H9 (cell line): ENCODE results near the gene TTC32. TPM values are rescaled to one million over a fixed set of nuclear protein-coding genes. Genes with fewer than 3 reads are reported as not detected.

ENCODE experiments used
- DNase-seq: peaks from one replicate; pipeline ENCODE4 v3.0.0-alpha.2; 2017
- H2AFZ ChIP-seq: one replicate; pipeline ENCODE4 v1.6.1; 2013; ENCODE audit warnings: mild to moderate bottlenecking, low read length, control low read depth, moderate library complexity
- H2AK5ac ChIP-seq: 2 replicates; pipeline ENCODE4 v1.6.1; 2013; ENCODE audit warnings: low read length, control low read depth, mixed read lengths; ENCODE audit not compliant: insufficient read length
- H2BK120ac ChIP-seq: one replicate; pipeline ENCODE4 v1.6.1; 2013; ENCODE audit warnings: low read depth, mild to moderate bottlenecking, low read length, control low read depth, inconsistent platforms; ENCODE audit not compliant: poor library complexity, severe bottlenecking
- H2BK12ac ChIP-seq: 2 replicates; pipeline ENCODE4 v1.6.1; 2013; ENCODE audit warnings: low read length, control low read depth, mixed read lengths, low read depth; ENCODE audit not compliant: insufficient read length
- H2BK15ac ChIP-seq: 2 replicates; pipeline ENCODE4 v1.6.1; 2013; ENCODE audit warnings: low read depth, low read length, control low read depth
- H2BK20ac ChIP-seq: one replicate; pipeline ENCODE4 v1.6.1; 2013; ENCODE audit warnings: low read depth, mild to moderate bottlenecking, low read length, control low read depth, inconsistent platforms; ENCODE audit not compliant: poor library complexity, severe bottlenecking
- H2BK5ac ChIP-seq: 2 replicates; pipeline ENCODE4 v1.6.1; 2013; ENCODE audit warnings: low read length, control low read depth, mixed read lengths; ENCODE audit not compliant: insufficient read length
- H3K14ac ChIP-seq: 2 replicates; pipeline ENCODE4 v1.6.1; 2013; ENCODE audit warnings: low read length, control low read depth; ENCODE audit not compliant: insufficient read depth
- H3K18ac ChIP-seq: 2 replicates; pipeline ENCODE4 v1.6.1; 2013; ENCODE audit warnings: low read depth, mild to moderate bottlenecking, mixed read lengths, low read length, control low read depth; ENCODE audit not compliant: insufficient read length
- H3K23ac ChIP-seq: 2 replicates; pipeline ENCODE4 v1.6.1; 2013; ENCODE audit warnings: low read length, control low read depth, mixed read lengths, low read depth; ENCODE audit not compliant: insufficient read length
- H3K23me2 ChIP-seq: 2 replicates; pipeline ENCODE4 v1.6.1; 2013; ENCODE audit warnings: low read depth, mild to moderate bottlenecking, mixed read lengths, low read length, control low read depth; ENCODE audit not compliant: insufficient read length, poor library complexity, severe bottlenecking
- H3K27ac ChIP-seq: 2 replicates; pipeline ENCODE4 v1.5.1; 2013; ENCODE audit warnings: low read length, control low read depth, mixed read lengths, low read depth; ENCODE audit not compliant: insufficient read length
- H3K27me3 ChIP-seq: 2 replicates; pipeline ENCODE4 v1.6.1; 2013; ENCODE audit warnings: low read length, control low read depth, inconsistent platforms; ENCODE audit not compliant: insufficient read depth
- H3K4ac ChIP-seq: 2 replicates; pipeline ENCODE4 v1.6.1; 2013; ENCODE audit warnings: low read depth, mild to moderate bottlenecking, control low read depth, inconsistent platforms, low read length, moderate library complexity
- H3K4me1 ChIP-seq: 2 replicates; pipeline ENCODE4 v1.6.1; 2013; ENCODE audit warnings: low read length, control low read depth, inconsistent platforms; ENCODE audit not compliant: insufficient read depth
- H3K4me2 ChIP-seq: 2 replicates; pipeline ENCODE4 v1.6.1; 2013; ENCODE audit warnings: low read length, control low read depth, mixed read lengths; ENCODE audit not compliant: insufficient read length, insufficient read depth
- H3K56ac ChIP-seq: 2 replicates; pipeline ENCODE4 v1.6.1; 2013; ENCODE audit warnings: low read depth, mild to moderate bottlenecking, mixed read lengths, low read length, control low read depth; ENCODE audit not compliant: insufficient read length
- H3K79me1 ChIP-seq: 2 replicates; pipeline ENCODE4 v1.6.1; 2013; ENCODE audit warnings: low read depth, mild to moderate bottlenecking, moderate library complexity, low read length, control low read depth, inconsistent platforms; ENCODE audit not compliant: insufficient read depth, poor library complexity, severe bottlenecking
- H3K79me2 ChIP-seq: 2 replicates; pipeline ENCODE4 v1.6.1; 2013; ENCODE audit warnings: low read length, control low read depth, inconsistent platforms; ENCODE audit not compliant: insufficient read depth
- H3K9ac ChIP-seq: 2 replicates; pipeline ENCODE4 v1.6.1; 2013; ENCODE audit warnings: low read length, control low read depth, mixed read lengths; ENCODE audit not compliant: insufficient read length; ENCODE audit errors: extremely low read depth
- H3K9me3 ChIP-seq: one replicate; pipeline ENCODE4 v1.6.1; 2013; ENCODE audit warnings: low read depth, low read length, inconsistent platforms; ENCODE audit not compliant: control insufficient read depth
- H3T11ph ChIP-seq: one replicate; pipeline ENCODE4 v1.6.1; 2013; ENCODE audit warnings: mild to moderate bottlenecking, low read length, control low read depth, inconsistent platforms
- H4K20me1 ChIP-seq: one replicate; pipeline ENCODE4 v1.6.1; 2013; ENCODE audit not compliant: control insufficient read depth, insufficient read length, insufficient read depth
- H4K5ac ChIP-seq: 2 replicates; pipeline ENCODE4 v1.6.1; 2013; ENCODE audit warnings: low read depth, mild to moderate bottlenecking, mixed read lengths, low read length, control low read depth; ENCODE audit not compliant: insufficient read length
- H4K8ac ChIP-seq: replicated peaks from 2 replicates; pipeline ENCODE4 v1.6.1; 2013; ENCODE audit warnings: low read length, control low read depth, mixed read lengths, low read depth; ENCODE audit not compliant: insufficient read length
- H4K91ac ChIP-seq: 2 replicates; pipeline ENCODE4 v1.6.1; 2013; ENCODE audit warnings: low read depth, mild to moderate bottlenecking, moderate library complexity, mixed read lengths, low read length, control low read depth; ENCODE audit not compliant: insufficient read length
- H3K27ac Mint-ChIP-seq, 3 experiments: 2 replicates in 2 of 3; 3 replicates in 1 of 3; pipeline ENCODE4 v1.8.0; 2020 to 2021; ENCODE audit warnings: mixed read lengths in 3 of 3, mild to moderate bottlenecking in 1 of 3, moderate library complexity in 1 of 3
- H3K27me3 Mint-ChIP-seq: 2 replicates; pipeline ENCODE4 v1.8.0; 2021; ENCODE audit warnings: low read depth, mild to moderate bottlenecking, moderate library complexity, mixed read lengths
- H3K36me3 Mint-ChIP-seq, 3 experiments: 2 replicates in 2 of 3; 3 replicates in 1 of 3; pipeline ENCODE4 v1.8.0; 2020 to 2021; ENCODE audit warnings: low read depth in 3 of 3, mixed read lengths in 3 of 3; ENCODE audit not compliant: insufficient read depth in 1 of 3
- H3K4me1 Mint-ChIP-seq, 2 experiments: 2 replicates each; pipeline ENCODE4 v1.8.0; 2020; ENCODE audit warnings: mixed read lengths in 2 of 2
- H3K4me3 Mint-ChIP-seq, 2 experiments: 2 replicates in 1 of 2; 3 replicates in 1 of 2; pipeline ENCODE4 v1.8.0; 2020 to 2021; ENCODE audit warnings: mild to moderate bottlenecking in 2 of 2, mixed read lengths in 2 of 2, moderate library complexity in 1 of 2
- H3K9me3 Mint-ChIP-seq, 2 experiments: 2 replicates in 1 of 2; 3 replicates in 1 of 2; pipeline ENCODE4 v1.8.0; 2020; ENCODE audit warnings: mild to moderate bottlenecking in 2 of 2, mixed read lengths in 2 of 2, moderate library complexity in 1 of 2
- WGBS: extraction: QIAGEN DNeasy Blood & Tissue Kit; methylation state at CpG from one replicate; pipeline ENCODE4 v1.1.7; 2013; ENCODE audit warnings: missing lambda C conversion rate, low lambda C conversion rate, mixed read lengths; ENCODE audit not compliant: insufficient read length; ENCODE audit errors: extremely low coverage; 5-methylcytosine and 5-hydroxymethylcytosine counted together
- total RNA-seq: library from RNA; stranded (reverse); gene quantifications from 2 replicates; pipeline ENCODE4 v1.2.1, GENCODE V29; 2021
- TF ChIP-seq, protein P1 (sequence below): fragments of 200-600 bp; sonication (generic); conservative IDR thresholded peaks from 3 replicates; pipeline ENCODE4 v1.8.0; 2021; ENCODE audit warnings: antibody characterized with exemption, mild to moderate bottlenecking

Gene TTC32
- total RNA-seq, 1 experiment from 2014 or later = 8.9 TPM

DNA sequence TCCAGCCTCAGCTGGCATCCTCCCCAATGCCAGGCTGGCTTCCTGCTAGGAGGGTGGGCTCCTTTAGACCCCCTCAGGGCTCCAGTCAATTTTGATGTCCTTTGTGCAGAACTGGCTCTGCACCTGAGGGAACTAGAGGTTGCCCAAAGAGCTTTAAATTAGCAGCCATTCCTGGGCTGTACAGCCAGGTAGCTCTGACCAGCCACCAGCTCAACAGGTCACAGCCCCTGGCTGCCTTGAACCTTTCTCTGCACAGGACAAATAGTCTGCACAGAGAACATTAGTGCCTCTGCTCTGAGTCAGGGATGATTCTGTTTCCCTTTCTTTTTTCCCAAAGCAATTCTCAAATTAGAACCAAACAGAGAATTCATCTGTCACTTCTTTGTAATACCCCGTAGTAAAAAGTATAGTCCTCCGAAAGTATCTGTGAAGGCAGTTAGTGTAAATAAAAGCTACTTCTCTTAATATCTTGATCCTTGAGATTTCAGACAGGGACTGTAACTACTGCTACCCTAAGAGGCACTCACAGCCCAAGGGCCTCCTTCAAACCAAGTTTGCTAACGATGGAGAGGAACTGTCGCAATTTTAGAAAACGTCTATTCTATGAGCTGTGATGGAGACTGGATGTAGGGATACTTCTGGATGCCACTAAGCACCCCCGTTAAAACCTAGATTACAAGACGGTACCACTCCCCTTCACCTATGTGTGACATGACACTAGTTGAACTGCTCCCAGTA is 3.0 kb downstream of the TTC32 start:
- peaks cover 18 to 19% of the 10 kb centered on the region in 2 experiments for H3K4me1 Mint-ChIP-seq
- Histone ChIP-seq H3K9me3 (no peaks in the 10 kb centered on the region), H4K8ac (no peak overlapping the region), H3K27me3 (no peaks in the 10 kb centered on the region), H4K5ac (no peak overlapping the region), H3K23ac (no peak overlapping the region), H4K20me1 (no peaks in the 10 kb centered on the region), H2BK20ac (no peak overlapping the region), H2BK15ac (no peak overlapping the region), H3K79me1 (peaks cover 6% of the 10 kb centered on the region), H3K27ac (no peak overlapping the region), H2AFZ (no peak overlapping the region), H4K91ac (no peak overlapping the region), H3K56ac (no peak overlapping the region), H3K9ac (no peak overlapping the region), H2BK12ac (no peak overlapping the region), H3K23me2 (peaks cover 2% of the 10 kb centered on the region), H2AK5ac (no peak overlapping the region), H3K4me1 (no peaks in the 10 kb centered on the region), H3K18ac (no peak overlapping the region), H3T11ph (no peak overlapping the region), H3K4ac (no peak overlapping the region), H3K14ac (no peak overlapping the region), H3K4me2 (no peak overlapping the region), H2BK120ac (no peak overlapping the region), H2BK5ac (no peak overlapping the region), H3K79me2 (peaks cover 5% of the 10 kb centered on the region; the same call in 1 of the 2 replicates)
- no peak overlapping the region for H3K4me3 Mint-ChIP-seq
- no peaks in the 10 kb centered on the region for H3K27me3 Mint-ChIP-seq
- no peaks in the 10 kb centered on the region for H3K36me3 Mint-ChIP-seq
- no peak for DNase-seq
- WGBS = no CpG with 5 or more reads among the region's 7 CpGs
- TF ChIP-seq, protein P1, sequence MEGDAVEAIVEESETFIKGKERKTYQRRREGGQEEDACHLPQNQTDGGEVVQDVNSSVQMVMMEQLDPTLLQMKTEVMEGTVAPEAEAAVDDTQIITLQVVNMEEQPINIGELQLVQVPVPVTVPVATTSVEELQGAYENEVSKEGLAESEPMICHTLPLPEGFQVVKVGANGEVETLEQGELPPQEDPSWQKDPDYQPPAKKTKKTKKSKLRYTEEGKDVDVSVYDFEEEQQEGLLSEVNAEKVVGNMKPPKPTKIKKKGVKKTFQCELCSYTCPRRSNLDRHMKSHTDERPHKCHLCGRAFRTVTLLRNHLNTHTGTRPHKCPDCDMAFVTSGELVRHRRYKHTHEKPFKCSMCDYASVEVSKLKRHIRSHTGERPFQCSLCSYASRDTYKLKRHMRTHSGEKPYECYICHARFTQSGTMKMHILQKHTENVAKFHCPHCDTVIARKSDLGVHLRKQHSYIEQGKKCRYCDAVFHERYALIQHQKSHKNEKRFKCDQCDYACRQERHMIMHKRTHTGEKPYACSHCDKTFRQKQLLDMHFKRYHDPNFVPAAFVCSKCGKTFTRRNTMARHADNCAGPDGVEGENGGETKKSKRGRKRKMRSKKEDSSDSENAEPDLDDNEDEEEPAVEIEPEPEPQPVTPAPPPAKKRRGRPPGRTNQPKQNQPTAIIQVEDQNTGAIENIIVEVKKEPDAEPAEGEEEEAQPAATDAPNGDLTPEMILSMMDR = no peak
- H3K27ac Mint-ChIP-seq = no peak overlapping the region; a peak in 1 of 7 replicates
- H3K9me3 Mint-ChIP-seq = no peaks in the 10 kb centered on the region
